Measurements from ENCODE around the gene C19orf18.

The C19orf18 gene

DNA sequence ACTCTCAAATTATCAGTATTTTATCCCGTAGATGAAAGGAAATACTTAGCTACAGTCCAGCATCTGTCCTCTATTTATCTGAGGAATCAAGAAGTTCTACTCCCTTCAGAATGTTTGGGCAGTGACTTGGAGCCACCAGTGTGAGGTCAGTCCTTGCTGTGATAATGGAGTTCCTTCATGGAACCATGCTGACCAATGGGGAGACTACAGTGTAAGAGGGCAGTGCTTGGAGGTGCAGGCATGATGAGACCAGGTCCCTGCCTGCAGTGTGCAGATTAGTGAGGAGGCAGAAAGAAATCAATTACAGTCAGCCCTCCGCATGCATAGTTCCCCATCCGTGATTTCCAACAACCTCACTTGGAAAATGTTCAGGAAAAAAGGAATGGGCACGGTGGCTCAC lies at the start of gene C19orf18:
C19orf18 (minus strand) TSS at position 101 of the 400 bp plus-strand sequence. CDS start 102 bp downstream, outside the sequence.
- no peak for TF ChIP-seq GATA3 (IDR thresholded peaks at IDR 0.05; ENCODE audit: low read depth, low read length)
- TF ChIP-seq GATA2 (IDR thresholded peaks at IDR 0.05; ENCODE audit: low read depth, low read length) = no peak

DNA sequence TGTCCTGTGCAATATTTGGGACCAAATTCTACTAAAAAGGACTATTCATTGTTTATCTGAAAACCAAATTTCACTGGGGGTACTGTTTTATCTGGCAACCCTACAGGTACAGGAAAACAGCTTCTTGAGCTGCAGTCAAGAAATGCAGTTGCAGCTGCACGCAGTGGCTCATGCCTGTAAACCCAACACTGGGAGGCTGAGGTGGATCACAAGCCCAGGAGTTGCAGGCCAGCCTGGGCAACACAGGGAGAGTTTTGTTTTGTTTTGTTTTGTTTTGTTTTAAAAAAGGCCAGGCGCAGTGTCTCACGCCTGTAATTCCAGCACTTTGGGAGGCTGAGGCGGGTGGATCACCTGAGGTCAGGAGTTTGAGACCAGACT lies 47.9 kb upstream of the C19orf18 start:
- TF ChIP-seq GATA3 (IDR thresholded peaks at IDR 0.05; ENCODE audit: low read depth, low read length) = no peak

DNA sequence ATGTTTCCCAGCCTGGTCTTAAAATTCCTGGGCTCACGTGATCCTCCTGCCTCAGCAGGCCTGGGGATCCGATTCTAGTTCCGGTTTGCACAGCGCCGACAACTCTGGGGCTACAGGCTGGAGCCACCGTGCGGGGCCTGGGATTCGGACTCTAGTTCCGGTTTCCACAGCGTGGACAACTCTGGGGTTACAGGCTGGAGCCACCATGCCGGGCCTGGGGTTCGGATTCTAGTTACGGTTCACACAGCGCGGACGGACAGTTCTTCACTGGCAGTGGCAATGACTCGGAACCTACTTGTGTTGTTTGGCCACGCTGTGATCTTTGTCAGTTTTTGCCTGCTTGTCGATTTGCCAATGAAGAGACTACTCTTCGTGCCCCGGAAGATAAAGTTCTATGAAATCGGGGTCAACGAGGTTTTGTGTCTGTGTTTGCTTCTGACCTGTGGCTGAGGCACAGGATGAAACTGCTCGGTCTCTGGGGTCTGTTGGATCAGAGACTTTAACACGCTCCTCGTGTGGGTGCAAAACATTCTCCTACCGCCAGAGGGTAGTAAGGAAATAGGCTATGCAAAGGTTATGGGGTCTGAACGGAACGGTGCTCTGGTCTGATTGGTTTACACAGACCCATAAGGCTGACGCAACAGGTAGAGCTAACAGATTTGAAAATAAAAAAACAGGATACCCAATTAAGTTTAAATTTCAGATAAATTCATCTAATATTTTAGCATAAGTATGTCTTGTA lies 47.4 kb upstream of the C19orf18 start:
- TF ChIP-seq GATA3 (IDR thresholded peaks at IDR 0.05; ENCODE audit: low read depth, low read length) (no peak), GATA2 (IDR thresholded peaks at IDR 0.05; ENCODE audit: low read depth, low read length) (no peak)

DNA sequence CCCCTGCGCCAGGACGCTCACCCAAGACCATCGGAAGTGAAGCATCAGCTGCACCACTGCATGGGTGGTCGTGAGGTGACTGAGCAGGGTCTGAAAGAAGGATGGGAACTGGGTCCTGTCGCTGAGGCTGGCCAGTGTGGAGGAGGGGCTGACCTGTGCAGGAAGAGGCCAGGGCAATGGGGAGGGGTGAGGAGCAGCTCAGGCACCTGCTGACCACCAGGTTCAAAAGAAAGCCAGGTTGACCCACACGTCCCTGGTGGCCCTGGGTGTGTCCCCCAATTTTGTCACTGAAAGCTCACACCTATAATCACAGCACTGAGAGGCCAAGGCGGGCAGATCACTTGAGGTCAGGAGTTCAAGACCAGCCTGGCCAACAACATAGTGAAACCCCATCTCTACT lies 45.8 kb upstream of the C19orf18 start:
- TF ChIP-seq GATA2 (IDR thresholded peaks at IDR 0.05; ENCODE audit: low read depth, low read length) (no peak), GATA3 (IDR thresholded peaks at IDR 0.05; ENCODE audit: low read depth, low read length) (no peak)

DNA sequence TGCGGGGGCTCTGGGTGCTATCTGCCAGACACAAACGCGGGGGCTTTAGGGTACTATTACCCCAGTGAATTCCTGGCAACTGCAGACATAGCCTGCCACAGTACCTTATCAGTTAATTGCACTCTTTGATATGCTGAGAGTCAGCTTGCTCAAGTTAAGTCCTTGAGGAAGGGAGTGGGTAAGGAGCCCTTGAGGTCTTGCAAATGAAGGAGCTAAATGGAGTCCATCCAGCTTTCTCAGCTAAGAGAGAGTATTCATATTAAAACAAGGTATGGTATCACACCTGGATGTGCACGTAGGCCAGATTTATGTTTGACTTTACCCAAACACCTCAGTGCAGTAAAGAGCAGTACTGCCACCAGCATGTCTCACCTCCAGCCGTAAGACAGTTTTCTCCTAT lies 39.8 kb upstream of the C19orf18 start:
- TF ChIP-seq GATA3 (IDR thresholded peaks at IDR 0.05; ENCODE audit: low read depth, low read length) (no peak), GATA2 (IDR thresholded peaks at IDR 0.05; ENCODE audit: low read depth, low read length) (no peak)

DNA sequence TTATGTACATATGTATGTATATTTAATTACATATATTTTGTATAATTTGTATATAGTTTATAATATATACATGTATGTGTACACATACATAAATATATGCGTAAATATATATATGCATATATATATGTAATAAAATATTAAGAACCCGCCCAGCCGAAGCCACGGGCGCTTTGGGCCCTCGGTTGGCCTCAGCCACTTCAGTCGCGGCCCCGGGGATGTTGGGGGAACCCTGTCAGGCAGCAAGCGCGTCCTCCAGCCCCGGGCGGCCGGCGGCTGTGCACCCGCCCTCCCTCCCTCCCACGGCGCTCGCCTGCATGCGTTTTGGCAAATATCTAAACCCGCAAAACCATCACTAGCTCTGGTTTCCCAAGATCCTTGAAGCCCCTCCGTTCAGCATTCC lies 36.2 kb upstream of the C19orf18 start:
- no peak for TF ChIP-seq GATA2 (IDR thresholded peaks at IDR 0.05; ENCODE audit: low read depth, low read length)

DNA sequence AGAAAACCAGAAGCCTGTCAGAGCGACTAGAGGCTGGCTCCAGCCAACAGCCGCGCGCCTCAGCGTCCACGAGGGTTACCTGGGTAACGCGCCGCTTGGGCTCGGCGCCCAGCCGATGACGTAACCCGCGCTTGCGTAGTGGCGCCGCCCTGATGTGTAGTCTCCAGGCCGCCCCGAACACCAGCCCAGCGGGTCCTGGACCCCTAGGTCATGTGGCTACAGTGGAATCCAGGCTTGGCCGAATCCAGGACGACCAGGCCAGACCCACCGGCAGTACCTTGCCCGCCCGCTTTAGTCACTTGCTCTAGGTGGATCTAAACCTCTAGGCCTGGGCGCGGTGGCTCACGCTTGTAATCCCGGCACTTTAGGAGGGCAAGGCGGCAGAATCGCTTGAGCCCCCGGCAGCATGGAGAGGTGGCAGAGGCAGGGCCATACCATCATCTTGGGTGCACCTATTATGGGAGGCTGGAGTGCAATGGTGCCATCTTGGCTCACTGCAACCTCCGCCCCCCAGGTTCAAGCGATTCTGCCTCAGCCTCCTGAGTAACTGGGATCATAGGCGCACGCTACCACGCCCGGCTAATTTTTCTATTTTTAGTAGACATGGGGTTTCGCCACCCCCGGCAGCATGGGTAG lies 35.5 kb upstream of the C19orf18 start:
- TF ChIP-seq GATA2 (IDR thresholded peaks at IDR 0.05; ENCODE audit: low read depth, low read length) = no peak
- no peak for TF ChIP-seq GATA3 (IDR thresholded peaks at IDR 0.05; ENCODE audit: low read depth, low read length)

DNA sequence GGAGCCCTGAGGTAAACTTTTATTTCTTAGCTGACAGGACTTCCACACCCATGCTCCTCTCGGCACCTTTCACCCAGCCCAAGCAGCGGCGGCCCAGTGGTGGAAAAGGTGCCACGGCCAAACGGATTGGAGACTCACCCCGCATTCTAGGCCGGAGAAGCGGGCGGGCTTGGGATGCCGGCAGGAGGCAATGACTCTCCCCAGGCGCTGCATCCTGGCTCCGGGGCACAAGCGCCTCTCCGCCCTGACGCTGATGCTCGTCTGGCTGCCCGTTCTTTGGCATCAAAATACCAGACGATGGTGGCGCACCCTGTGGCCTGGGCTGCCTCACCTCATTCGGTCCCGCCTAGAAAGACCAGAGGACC lies 34.9 kb upstream of the C19orf18 start:
- TF ChIP-seq GATA3 (IDR thresholded peaks at IDR 0.05; ENCODE audit: low read depth, low read length) = no peak
- TF ChIP-seq GATA2 (IDR thresholded peaks at IDR 0.05; ENCODE audit: low read depth, low read length) = no peak

DNA sequence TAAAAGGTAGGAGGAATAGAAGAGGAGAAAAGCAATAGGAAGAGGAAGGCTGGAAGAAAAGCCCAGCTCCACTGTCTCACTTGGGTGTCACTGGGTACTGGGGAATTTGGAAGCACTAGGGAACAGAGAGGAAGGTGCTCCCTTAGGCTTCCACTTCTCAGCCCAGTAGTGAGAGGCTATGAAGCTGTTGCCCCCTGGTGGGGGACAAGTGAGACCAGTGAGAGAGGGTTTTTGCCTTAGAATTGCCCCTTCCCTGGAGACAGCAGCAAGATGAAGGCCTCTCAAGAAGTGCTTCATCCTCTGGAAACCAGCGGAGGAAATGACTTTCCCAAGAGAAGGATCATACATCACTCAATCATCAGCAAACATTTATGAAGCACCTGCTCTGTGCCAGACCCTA lies 33.0 kb upstream of the C19orf18 start:
- no peak for TF ChIP-seq GATA2 (IDR thresholded peaks at IDR 0.05; ENCODE audit: low read depth, low read length)
- TF ChIP-seq GATA3 (IDR thresholded peaks at IDR 0.05; ENCODE audit: low read depth, low read length) = no peak

DNA sequence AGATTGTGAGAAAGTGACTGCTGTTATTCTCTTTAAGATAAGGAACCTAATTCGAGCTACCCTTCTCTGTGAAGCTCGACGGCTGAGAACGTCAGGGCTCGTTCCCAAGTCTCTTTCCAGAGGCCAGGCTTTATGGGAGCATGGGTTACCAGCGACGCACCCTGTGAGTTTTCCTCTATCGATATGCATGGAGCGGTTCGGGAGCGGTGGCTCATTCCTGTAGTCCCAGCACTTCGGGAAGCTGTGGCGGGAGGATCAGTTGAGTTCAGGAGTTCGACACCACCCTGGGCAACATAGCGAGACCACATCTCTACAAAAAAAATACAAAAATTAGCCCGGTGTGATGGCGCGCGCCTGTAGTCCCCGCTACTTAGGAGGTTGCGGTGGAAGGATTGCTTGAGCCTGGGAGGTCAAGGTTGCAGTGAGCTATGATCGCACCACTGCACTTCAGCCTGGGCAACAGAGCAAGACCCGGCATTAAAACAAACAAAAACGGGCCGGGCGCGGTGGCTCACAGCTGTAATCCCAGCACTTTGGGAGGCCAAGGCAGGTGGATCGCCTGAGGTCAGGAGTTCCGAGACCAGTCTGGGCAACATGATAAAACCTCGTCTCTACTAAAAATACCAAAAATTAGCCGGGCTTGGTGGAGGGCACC lies 29.0 kb upstream of the C19orf18 start:
- TF ChIP-seq GATA3 (IDR thresholded peaks at IDR 0.05; ENCODE audit: low read depth, low read length) = no peak
- no peak for TF ChIP-seq GATA2 (IDR thresholded peaks at IDR 0.05; ENCODE audit: low read depth, low read length)

DNA sequence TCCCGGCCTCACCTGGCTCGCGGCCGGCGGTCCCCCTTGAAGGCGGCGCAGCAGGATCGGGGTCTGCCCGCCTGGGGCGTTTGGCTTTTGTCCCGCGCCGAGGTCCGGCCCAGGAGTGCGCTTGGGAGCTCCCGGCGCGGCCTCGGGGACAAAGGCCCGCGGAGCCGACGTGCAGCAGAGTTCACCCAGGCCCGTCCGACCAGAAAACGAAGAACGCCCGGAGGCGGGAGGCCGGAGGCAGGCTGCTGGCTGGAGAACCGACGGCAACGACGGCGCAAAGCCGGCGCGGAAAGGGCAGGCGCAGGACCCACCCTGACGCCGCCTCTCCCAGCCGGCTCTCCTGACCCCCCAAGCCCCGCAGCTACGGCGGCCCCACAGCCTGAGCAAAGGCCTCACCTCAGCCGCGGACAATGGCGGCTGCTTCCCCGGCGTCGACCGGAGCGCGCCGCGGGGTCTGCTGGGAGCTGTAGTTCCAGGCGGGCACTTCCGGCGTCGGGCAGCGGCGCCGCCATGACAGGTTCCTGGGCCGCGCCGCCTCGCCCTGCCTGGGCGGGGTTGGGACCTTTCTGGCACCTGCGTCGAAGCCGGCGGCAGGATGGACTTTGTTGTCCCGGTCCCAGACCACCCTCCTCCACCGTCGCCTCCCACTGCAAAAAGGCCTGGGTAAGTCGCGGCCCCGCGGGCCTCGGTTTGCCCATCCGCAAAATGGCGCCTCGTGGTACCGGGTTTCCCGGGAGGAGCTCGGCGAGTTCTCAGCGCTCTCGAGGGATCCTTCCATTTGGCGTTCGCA lies 28.2 kb upstream of the C19orf18 start, which contains the start of gene ZNF606:
ZNF606 (minus strand) TSS at position 437 of the 790 bp plus-strand sequence. CDS start 1,501 bp downstream, outside the sequence.
- TF ChIP-seq GATA2 (IDR thresholded peaks at IDR 0.05; ENCODE audit: low read depth, low read length) = no peak
- no peak for TF ChIP-seq GATA3 (IDR thresholded peaks at IDR 0.05; ENCODE audit: low read depth, low read length)

DNA sequence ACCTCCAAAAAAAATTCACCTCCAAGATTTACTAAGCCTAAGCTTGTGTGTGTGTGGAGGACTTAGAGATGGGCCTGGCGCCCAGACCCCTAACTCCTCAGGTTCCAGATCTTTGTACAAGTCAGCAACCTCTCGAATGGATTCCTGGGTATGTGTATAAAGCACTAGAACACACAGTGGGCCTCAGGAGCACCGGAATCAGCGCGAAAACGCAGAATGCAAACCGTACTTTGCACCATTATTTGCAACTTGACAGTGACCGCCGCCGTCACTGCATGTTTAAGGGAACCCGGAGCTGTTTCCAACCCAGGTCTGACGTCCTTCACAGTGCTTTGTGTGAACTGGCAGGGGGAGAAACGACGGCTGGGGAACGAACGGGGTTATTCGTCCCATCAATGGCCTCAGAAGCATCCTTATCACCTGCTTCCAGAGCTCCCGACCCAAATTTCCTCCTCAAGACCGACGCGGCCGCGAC lies 27.6 kb upstream of the C19orf18 start:
- no peak for TF ChIP-seq GATA2 (IDR thresholded peaks at IDR 0.05; ENCODE audit: low read depth, low read length)
- TF ChIP-seq GATA3 (IDR thresholded peaks at IDR 0.05; ENCODE audit: low read depth, low read length) = no peak

DNA sequence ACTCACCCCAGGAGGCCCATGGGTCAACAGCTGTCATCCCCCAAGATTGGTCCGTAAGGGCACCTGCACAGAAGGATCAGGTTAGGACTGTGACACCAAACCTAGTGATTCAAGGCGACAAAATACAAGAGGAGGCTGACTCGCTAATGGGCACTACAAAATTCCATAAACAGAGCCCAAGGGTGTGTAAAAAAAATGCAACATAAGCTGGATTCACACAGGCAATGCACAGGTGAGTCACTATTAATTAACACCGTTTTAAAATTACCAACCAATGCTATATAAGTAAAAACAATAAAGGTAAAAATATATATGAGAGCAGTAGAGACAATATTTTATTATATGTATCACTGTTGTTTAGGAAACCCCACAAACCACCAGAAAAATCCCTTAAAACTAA lies 26.3 kb upstream of the C19orf18 start:
- TF ChIP-seq GATA3 (IDR thresholded peaks at IDR 0.05; ENCODE audit: low read depth, low read length) (no peak), GATA2 (IDR thresholded peaks at IDR 0.05; ENCODE audit: low read depth, low read length) (no peak)

DNA sequence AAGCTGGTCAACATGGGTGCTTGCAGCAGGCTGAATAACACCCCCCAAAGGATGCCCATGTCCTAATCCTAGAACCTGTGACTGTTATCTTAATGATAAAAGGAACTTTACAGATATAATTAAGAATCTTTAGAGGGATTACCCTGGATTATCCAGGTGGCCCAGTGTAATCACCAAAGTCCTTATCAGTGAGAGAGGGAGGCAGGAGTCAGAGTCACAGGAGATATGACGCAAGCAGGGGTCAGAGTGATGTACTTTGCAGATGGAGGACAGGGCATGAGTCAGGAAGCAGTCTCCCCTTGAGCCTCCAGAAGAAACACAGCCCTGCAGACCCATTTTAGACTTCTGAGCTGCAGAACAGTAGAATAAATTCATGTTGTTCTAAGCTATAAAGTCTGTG lies 18.5 kb upstream of the C19orf18 start:
- no peak for TF ChIP-seq GATA3 (IDR thresholded peaks at IDR 0.05; ENCODE audit: low read depth, low read length)
- TF ChIP-seq GATA2 (IDR thresholded peaks at IDR 0.05; ENCODE audit: low read depth, low read length) = no peak

Measured in SH-SY5Y (cell line).